ENCODE results near the gene FMN2. TPM values are rescaled to one million over a fixed set of nuclear protein-coding genes. Genes with fewer than 3 reads are reported as not detected.

The FMN2 gene
- total RNA-seq, 1 donor from 2014 or later = not detected

GRCh38 chr1:240491796-240492195 lies 400.1 kb downstream of the FMN2 start:
- intact Hi-C loops (cut with micrococcal nuclease) = no loop called here
- ATAC-seq (no peak), DNase-seq (no peak)

DNA sequence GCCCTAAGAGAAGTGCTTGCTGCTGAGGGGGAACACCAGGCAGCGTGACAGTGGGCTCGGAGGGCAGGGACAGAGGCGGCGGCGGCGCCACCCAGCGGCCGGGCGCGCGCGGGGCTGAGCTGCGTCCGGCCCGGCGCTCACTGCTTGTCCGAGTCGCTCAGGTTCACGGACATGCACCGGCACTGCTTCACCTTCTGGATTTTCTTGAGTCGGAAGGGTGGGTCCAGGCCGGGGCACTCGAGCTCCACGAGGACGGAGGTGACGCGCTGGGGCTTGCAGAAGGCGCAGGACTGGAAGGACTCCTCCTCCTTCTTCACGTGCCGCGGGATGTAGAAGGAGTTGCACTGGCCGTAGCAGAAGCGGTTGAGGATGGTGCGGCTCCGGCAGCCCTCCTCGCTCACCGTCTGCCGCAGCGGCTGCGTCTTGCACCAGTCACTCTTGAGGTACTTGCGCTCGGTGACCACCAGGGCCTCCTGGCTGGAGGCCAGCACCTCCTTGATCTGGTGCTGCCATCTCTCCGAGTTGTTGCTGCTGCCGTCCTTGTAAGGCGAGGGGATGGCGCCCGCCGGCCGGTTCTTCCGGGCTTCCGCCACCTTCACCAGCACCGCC lies 401.3 kb downstream of the FMN2 start:
- DNase-seq = no peak
- ATAC-seq = no peak
- intact Hi-C loops (cut with micrococcal nuclease) = no loop called here

DNA sequence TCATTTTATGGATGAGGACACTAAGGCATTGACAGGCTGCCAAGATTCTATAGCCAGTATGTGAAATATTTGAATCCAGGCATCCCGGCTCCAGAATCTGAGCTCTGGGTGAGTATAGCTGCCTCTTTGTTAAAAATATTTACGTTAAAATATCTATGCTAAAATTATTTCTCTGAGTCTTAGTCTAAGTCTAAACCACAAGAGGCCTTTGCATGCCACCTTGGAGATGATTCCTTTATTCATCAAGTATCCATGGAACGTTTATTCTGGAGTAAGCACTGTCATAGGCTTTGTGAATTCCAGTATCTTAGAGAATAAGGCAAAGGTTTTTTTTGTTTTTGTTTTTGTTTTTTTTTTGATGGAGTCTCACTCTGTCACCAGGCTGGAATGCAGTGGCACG lies 403.9 kb downstream of the FMN2 start:
- no peak for ATAC-seq
- intact Hi-C loops (cut with micrococcal nuclease) = no loop called here
- no peak for DNase-seq

DNA sequence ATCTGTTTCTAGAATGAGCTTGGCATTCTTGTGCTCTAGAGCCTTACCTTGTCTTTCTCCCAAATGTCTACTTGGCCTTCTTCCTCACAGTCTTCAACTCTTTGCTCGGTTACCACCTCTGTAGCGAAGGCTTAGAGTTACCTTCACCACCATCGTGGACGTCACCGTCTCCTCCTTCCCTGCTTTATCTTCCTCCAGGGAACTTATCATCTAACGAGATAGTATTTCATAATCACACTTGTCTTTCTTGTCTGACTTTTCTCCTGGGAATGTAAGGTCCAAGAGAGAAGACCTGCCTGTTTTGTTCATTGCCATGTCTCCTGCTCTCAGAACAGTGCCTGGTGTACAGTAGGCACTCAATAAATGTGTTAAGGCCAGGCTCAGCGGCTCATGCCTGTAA lies 404.7 kb downstream of the FMN2 start:
- intact Hi-C loops (cut with micrococcal nuclease) = no loop called here
- ATAC-seq (no peak), DNase-seq (no peak)

DNA sequence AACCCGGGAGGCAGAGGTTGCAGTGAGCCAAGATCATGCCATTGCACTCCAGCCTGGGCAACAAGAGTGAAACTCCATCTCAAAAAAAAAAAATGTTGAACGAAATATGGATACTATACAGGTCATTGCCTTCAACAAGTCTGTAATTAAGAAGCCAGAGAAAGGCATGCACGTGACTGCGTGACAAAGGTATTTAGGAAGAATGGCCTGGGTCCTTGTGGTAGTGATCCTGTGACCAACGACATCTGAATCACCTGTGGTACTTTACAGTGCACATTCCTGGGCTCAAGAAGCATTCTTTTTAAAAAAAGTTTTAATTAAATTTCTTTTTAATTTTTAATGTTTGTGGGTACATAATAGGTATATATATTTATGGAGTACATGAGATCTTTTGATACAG lies 405.3 kb downstream of the FMN2 start:
- no peak for DNase-seq
- intact Hi-C loops (cut with micrococcal nuclease) = no loop called here
- no peak for ATAC-seq

DNA sequence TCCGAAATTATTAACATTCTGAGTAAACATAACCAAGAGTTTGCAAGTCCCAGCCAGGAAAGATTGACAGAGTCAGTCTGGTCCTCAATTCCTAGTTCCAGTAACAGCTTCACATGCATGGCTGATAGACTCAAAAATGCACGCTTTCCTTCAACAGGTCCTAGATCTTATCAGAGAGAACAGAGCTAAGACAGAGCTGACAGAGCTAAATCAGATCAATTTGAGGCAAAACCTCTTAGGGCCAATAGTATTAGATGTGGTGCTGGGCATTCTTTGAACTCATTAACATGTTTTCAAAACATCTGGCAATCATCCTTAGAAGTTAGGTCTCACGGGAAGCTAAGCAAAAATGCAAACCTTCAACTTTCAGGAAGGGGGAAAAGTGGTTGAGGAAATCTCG lies 406.2 kb downstream of the FMN2 start:
- ATAC-seq = no peak
- DNase-seq = no peak
- intact Hi-C loops (cut with micrococcal nuclease) = no loop called here

GRCh38 chr1:240498335-240498734 lies 406.7 kb downstream of the FMN2 start:
- intact Hi-C loops (cut with micrococcal nuclease) = no loop called here
- DNase-seq (no peak), ATAC-seq (no peak)

GRCh38 chr1:240499012-240499411 lies 407.3 kb downstream of the FMN2 start:
- intact Hi-C loops (cut with micrococcal nuclease) = no loop called here
- DNase-seq = no peak
- no peak for ATAC-seq

GRCh38 chr1:240500647-240501046 lies 409.0 kb downstream of the FMN2 start:
- ATAC-seq = no peak
- no peak for DNase-seq
- intact Hi-C loops (cut with micrococcal nuclease) = no loop called here

- no peak for DNase-seq
- no peak for ATAC-seq
- intact Hi-C loops (cut with micrococcal nuclease) = no loop called here
Observed at GRCh38 chr1:240501115-240501514, 409.4 kb downstream of the FMN2 start.

- ATAC-seq (no peak), DNase-seq (no peak)
- intact Hi-C loops (cut with micrococcal nuclease) = no loop called here
Observed at GRCh38 chr1:240503036-240503435, 411.4 kb downstream of the FMN2 start.

DNA sequence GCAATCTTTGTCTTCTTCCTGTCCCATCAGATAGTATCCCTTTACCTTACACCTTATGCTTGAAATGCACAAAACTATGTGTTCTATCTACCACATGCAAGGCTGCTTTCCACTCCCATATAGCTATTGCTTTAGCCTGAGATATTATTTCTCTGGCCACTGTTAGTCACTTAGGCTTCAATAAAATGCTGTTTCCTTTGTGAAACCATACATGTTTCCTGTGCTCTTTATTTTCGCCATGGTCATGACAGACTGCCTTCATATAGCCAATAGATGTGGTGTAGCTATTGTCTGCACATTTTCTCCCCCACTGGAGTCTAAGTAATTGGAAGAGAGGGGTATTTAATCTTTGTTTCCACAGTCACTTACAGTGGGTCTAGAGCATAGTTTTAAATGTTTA lies 411.9 kb downstream of the FMN2 start:
- DNase-seq (no peak), ATAC-seq (no peak)
- intact Hi-C loops (cut with micrococcal nuclease) = no loop called here

DNA sequence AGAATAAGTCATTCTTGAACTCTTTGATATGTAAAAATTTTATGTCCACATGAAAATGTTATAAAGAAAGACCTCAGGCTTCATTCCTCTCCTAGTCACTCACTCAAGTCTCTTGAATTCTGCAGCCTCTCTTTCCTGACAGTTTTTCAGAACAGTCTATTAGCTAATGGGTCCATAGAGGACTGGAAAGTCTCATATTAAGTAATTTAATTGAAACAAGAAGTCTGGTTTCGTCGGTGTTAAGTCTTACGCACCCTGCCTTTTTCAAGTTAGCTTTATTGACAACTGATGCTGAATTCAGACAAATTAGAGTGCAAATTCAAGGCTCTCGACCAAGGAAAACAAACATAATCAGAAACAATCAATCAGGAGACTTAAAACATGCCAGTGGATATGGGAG lies 414.5 kb downstream of the FMN2 start:
- DNase-seq (no peak), ATAC-seq (no peak)
- intact Hi-C loops (cut with micrococcal nuclease) = no loop called here

DNA sequence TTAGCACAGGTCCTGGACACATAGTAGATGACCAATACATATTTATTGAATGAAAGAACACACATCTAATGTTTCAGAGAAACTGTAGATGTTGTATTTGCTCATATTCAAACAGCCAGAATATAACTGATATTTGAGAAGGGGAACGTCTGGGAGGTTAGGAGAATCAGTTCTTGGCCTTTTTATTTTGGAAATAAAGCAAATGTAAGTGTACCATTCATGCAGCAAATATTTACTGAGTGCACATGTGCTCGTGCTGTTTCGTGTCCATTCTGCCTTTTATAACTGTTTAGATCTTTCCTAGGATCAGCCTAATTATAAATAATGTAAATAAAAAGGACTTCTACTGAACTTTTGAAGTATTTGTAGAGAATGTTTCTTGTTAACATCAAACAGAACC lies 416.5 kb downstream of the FMN2 start:
- intact Hi-C loops (cut with micrococcal nuclease) = no loop called here
- no peak for DNase-seq
- no peak for ATAC-seq

DNA sequence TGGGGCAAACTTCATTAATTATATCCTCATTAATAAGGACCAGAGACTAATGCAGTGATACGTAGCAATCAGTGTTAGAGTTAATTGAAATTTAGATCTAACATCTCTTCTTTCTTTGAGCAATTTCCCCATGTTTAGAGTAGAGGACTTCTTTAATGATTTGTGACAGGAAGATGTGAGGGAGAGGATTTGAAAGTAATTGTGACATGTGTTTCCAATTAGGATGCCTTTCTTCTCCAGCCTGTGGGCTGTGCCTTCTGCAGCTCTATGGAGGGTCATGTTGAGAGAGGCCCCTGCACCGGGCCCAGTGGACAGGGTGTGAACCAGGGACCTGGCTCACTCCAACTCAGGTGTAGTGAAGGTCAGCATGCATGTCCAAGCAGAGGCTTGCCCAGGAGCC lies 417.3 kb downstream of the FMN2 start:
- DNase-seq = no peak
- ATAC-seq = no peak

GRCh38 chr1:240511789-240512188 lies 420.1 kb downstream of the FMN2 start:
- no peak for DNase-seq
- intact Hi-C loops (cut with micrococcal nuclease) = no loop called here
- ATAC-seq = no peak

More for the DNA sequence above, 417.3 kb downstream of the FMN2 start:
- intact Hi-C loops (cut with micrococcal nuclease) = no loop called here

DNA sequence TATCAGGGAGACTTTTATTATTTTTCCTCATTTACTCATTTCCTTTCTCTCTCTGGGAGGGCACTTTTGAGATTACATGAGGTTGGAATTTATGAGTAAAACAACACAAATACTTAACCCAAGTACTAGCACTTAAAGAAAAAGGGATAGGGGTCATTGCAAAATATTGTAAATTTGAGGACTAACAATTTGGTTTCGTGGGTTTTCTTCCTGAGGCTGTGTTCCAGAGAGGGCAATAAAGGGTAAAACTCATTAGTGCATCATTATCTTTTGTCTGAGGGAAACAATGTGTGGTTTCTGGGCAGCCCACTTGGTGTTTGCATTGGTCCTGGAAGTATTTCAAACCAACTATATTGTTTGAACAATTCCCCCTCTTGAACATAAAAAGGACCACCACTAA lies 423.8 kb downstream of the FMN2 start:
- DNase-seq = no peak

GRCh38 chr1:240516069-240516468 lies 424.4 kb downstream of the FMN2 start:
- intact Hi-C loops (cut with micrococcal nuclease) = no loop called here
- ATAC-seq (no peak), DNase-seq (no peak)

More for the DNA sequence above, 423.8 kb downstream of the FMN2 start:
- ATAC-seq = no peak
- intact Hi-C loops (cut with micrococcal nuclease) = no loop called here

GRCh38 chr1:240517891-240518290 lies 426.2 kb downstream of the FMN2 start:
- ATAC-seq (no peak), DNase-seq (no peak)
- intact Hi-C loops (cut with micrococcal nuclease) = no loop called here

GRCh38 chr1:240522122-240522822 lies 430.6 kb downstream of the FMN2 start:
- no peak for ATAC-seq
- no peak for DNase-seq
- intact Hi-C loops (cut with micrococcal nuclease) = no loop called here

GRCh38 chr1:240524356-240525069 lies 432.8 kb downstream of the FMN2 start:
- intact Hi-C loops (cut with micrococcal nuclease) = no loop called here
- DNase-seq (no peak), ATAC-seq (no peak)

Data from left ventricle myocardium superior (tissue), 1 donor.